Measurements from ENCODE around the gene MOB3B. TPM values are rescaled to one million over a fixed set of nuclear protein-coding genes. Genes with fewer than 3 reads are reported as not detected.

The MOB3B gene
- polyA plus RNA-seq, 2 of the 4 experiments (the other 2 are of a cell fraction), result 6.0 to 6.4 TPM

GRCh38 chr9:27483576-27483975, 46.0 kb downstream of the MOB3B start:
- H3K27ac ChIP-seq, result no peak overlapping the region
- POLR2A ChIA-PET, result no interaction called here
- CTCF ChIA-PET, result interaction anchor here (0.7 to 1.2 kb wide), 2 partner anchors 26 to 65 kb away, joined by 3 to 4 read pairs; no protein-coding TSS in a partner anchor
- no peak overlapping the region for H3K4me3 ChIP-seq
- H3K9me3 ChIP-seq, result no peaks in the 10 kb centered on the region
- WGBS (ENCODE audit: missing lambda C conversion rate), result 75% methylated on average over 6 of the region's 6 CpGs
- no peaks in the 10 kb centered on the region for H3K4me1 ChIP-seq
- no peak overlapping the region for H3K4me2 ChIP-seq
- no peak for TF ChIP-seq ELK1 (IDR thresholded peaks at IDR 0.05; ENCODE audit: low read depth, low read length)
- no peak for TF ChIP-seq EHF (CRISPR knock-in tag; IDR thresholded peaks at IDR 0.05)
- TF ChIP-seq GATA3 (IDR thresholded peaks at IDR 0.05; ENCODE audit: borderline replicate concordance), result no peak
- no peak for TF ChIP-seq POLR2A (IDR thresholded peaks at IDR 0.05; ENCODE audit: low read length)
- no peak for TF ChIP-seq ZSCAN20 (CRISPR knock-in tag; IDR thresholded peaks at IDR 0.05)
- ATAC-seq (no peak), DNase-seq (ENCODE audit: low read depth in 1 of 2, low spot score in 1 of 2) (no peak), FAIRE-seq (no peak)

DNA sequence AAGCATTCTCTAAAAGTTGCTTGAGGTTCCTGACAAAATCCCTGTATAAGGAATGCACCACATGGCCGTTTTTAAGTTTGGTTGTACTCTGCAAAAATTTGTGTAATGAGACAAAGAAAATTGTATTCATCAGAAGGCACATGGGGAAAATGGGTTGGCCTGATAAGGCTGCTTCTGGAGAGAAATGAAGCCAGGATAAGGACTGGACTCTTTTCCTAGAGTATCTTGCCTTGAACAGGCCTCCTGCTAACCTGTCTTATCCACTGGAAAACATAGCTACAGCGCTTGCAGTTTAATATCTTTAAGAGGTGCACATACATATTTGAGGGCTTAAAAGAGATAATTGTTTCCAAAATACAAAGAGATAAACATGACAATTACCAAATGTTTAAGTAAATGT, 46.9 kb downstream of the MOB3B start:
- WGBS (ENCODE audit: missing lambda C conversion rate), result 53% methylated on average over 2 of the region's 2 CpGs
- ATAC-seq (no peak), FAIRE-seq (no peak), DNase-seq (ENCODE audit: low read depth in 1 of 2, low spot score in 1 of 2) (no peak)
- Histone ChIP-seq H3K27ac (no peak overlapping the region), H3K9me3 (peaks cover 3% of the 10 kb centered on the region; the same call in 1 of the 3 replicates), H3K4me1 (no peaks in the 10 kb centered on the region), H3K4me3 (no peak overlapping the region), H3K4me2 (no peak overlapping the region)
- CTCF ChIA-PET, result interaction anchor here (0.7 to 1.2 kb wide), 2 partner anchors 26 to 66 kb away, joined by 3 to 4 read pairs; no protein-coding TSS in a partner anchor
- TF ChIP-seq CEBPB (IDR thresholded peaks at IDR 0.05), result no peak
- no peak for TF ChIP-seq POLR2AphosphoS2 (conservative IDR thresholded peaks at IDR 0.05; ENCODE audit: low read length)
- TF ChIP-seq USF2 (IDR thresholded peaks at IDR 0.05), result no peak
- TF ChIP-seq CBX8 (IDR thresholded peaks at IDR 0.05), result no peak
- TF ChIP-seq RNF2 (IDR thresholded peaks at IDR 0.05; ENCODE audit: borderline replicate concordance, low read depth), result no peak
- no peak for TF ChIP-seq TP53 (CRISPR knock-in tag; IDR thresholded peaks at IDR 0.05)
- TF ChIP-seq ESRRA (IDR thresholded peaks at IDR 0.05; ENCODE audit: borderline replicate concordance, low read length), result no peak
- no peak for TF ChIP-seq JUNB (IDR thresholded peaks at IDR 0.05)
- TF ChIP-seq SREBF2 (IDR thresholded peaks at IDR 0.05), result no peak
- TF ChIP-seq MYC (IDR thresholded peaks at IDR 0.05; ENCODE audit: borderline replicate concordance, low read length), result no peak
- no peak for TF ChIP-seq ZC3H11A (IDR thresholded peaks at IDR 0.05)
- TF ChIP-seq SMC3 (IDR thresholded peaks at IDR 0.05), result no peak
- TF ChIP-seq HOXB13 (CRISPR knock-in tag; IDR thresholded peaks at IDR 0.05; ENCODE audit: low read depth), result no peak
- TF ChIP-seq EP300 (IDR thresholded peaks at IDR 0.05), result no peak
- no peak for TF ChIP-seq TFCP2L1 (CRISPR knock-in tag; IDR thresholded peaks at IDR 0.05)
- no peak for TF ChIP-seq ELK1 (IDR thresholded peaks at IDR 0.05; ENCODE audit: low read depth, low read length)
- no peak for TF ChIP-seq NPAS2 (CRISPR knock-in tag; IDR thresholded peaks at IDR 0.05; ENCODE audit: borderline replicate concordance)
- no peak for TF ChIP-seq CHD4 (IDR thresholded peaks at IDR 0.05; ENCODE audit: borderline replicate concordance)
- TF ChIP-seq CHD2 (IDR thresholded peaks at IDR 0.05; ENCODE audit: low read length, partially characterized antibody), result no peak
- POLR2A ChIA-PET, result no interaction called here

GRCh38 chr9:27478322-27478721, 51.3 kb downstream of the MOB3B start:
- H3K4me3 ChIP-seq, result no peak overlapping the region
- no peak overlapping the region for H3K27ac ChIP-seq
- FAIRE-seq, result no peak
- no peak for TF ChIP-seq MYC (IDR thresholded peaks at IDR 0.05; ENCODE audit: borderline replicate concordance, low read length)
- no peak for TF ChIP-seq SMC3 (IDR thresholded peaks at IDR 0.05)
- TF ChIP-seq ESRRA (IDR thresholded peaks at IDR 0.05; ENCODE audit: borderline replicate concordance, low read length), result no peak
- TF ChIP-seq PBX3 (IDR thresholded peaks at IDR 0.05), result no peak
- no peak for TF ChIP-seq BCL3 (IDR thresholded peaks at IDR 0.05)
- ATAC-seq, result no peak
- 14% methylated on average over 1 of the region's 1 CpG for WGBS (ENCODE audit: missing lambda C conversion rate)
- DNase-seq (ENCODE audit: low read depth in 1 of 2, low spot score in 1 of 2), result no peak
- CTCF ChIA-PET, result interaction anchor here (1.1 to 2.0 kb wide), 3 partner anchors 9 to 145 kb away, joined by 4 to 10 read pairs (median 4); no protein-coding TSS in a partner anchor
- POLR2A ChIA-PET, result no interaction called here
- H3K4me1 ChIP-seq, result no peaks in the 10 kb centered on the region
- H3K4me2 ChIP-seq, result no peak overlapping the region
- H3K9me3 ChIP-seq, result peaks cover 3% of the 10 kb centered on the region; the same call in 1 of the 3 replicates
